Measurements from ENCODE around the gene OR2T6. TPM values are rescaled to one million over a fixed set of nuclear protein-coding genes. Genes with fewer than 3 reads are reported as not detected.
"Not testable (repeated sequence)": the region's sequence is repeated elsewhere in the genome, so short reads cannot be mapped to it uniquely, and the experiment has no call there.

The OR2T6 gene
- total RNA-seq, 4 donors from 2014 or later, result not detected

- H3K27ac ChIP-seq; H3K36me3 ChIP-seq; H3K4me3 ChIP-seq; H3K4me1 ChIP-seq; DNase-seq; H3K27me3 ChIP-seq; H3K9me3 ChIP-seq; intact Hi-C loops (cut with DNase I): not testable (repeated sequence)
- WGBS, 2 donors, result 11 to 20% methylated on average over 1 of the region's 1 CpG
These were observed 63.1 kb downstream of the OR2T6 start for GRCh38 chr1:248438668-248439067.

GRCh38 chr1:248439283-248439682, 63.7 kb downstream of the OR2T6 start:
- H3K27ac ChIP-seq; H3K36me3 ChIP-seq; H3K4me3 ChIP-seq; DNase-seq; intact Hi-C loops (cut with DNase I); H3K9me3 ChIP-seq; H3K27me3 ChIP-seq; H3K4me1 ChIP-seq: not testable (repeated sequence)
- WGBS, 2 donors, result 55 to 67% methylated on average over 5 of the region's 5 CpGs

Other genes with a start within 250 kb of the OR2T6 start
- not detected for gene OR2M5, start 230.6 kb upstream of the OR2T6 start, total RNA-seq
- not detected for gene OR2M2, start 200.9 kb upstream of the OR2T6 start, total RNA-seq
- gene OR2M3, start 178.5 kb upstream of the OR2T6 start, total RNA-seq, result not detected
- not detected for gene OR2M4, start 144.3 kb upstream of the OR2T6 start, total RNA-seq
- gene OR2T33, start 97.8 kb upstream of the OR2T6 start, total RNA-seq, result not detected
- not detected for gene OR2T12, start 72.3 kb upstream of the OR2T6 start, total RNA-seq
- not detected for gene OR2M7, start 51.2 kb upstream of the OR2T6 start, total RNA-seq
- gene OR14C36, start 27.0 kb upstream of the OR2T6 start, total RNA-seq, result not detected
- gene OR2T4, start 14.1 kb upstream of the OR2T6 start, total RNA-seq, result not detected
- gene OR2T1, start 27.3 kb downstream of the OR2T6 start, total RNA-seq, result not detected
- not detected for gene OR2T2, start 69.9 kb downstream of the OR2T6 start, total RNA-seq
- not detected for gene OR2T3, start 97.6 kb downstream of the OR2T6 start, total RNA-seq
- not detected for gene OR2T5, start 112.8 kb downstream of the OR2T6 start, total RNA-seq
- not detected for gene OR2G6, start 132.3 kb downstream of the OR2T6 start, total RNA-seq
- gene OR2T29, start 187.0 kb downstream of the OR2T6 start, total RNA-seq, result not detected
- not detected for gene OR2T34, start 199.0 kb downstream of the OR2T6 start, total RNA-seq
- gene OR2T10, start 222.0 kb downstream of the OR2T6 start, total RNA-seq, result not detected

All from esophagus squamous epithelium (tissue), 5 donors.